Kidney glomerular epithelial cell (primary cell): Measurements from ENCODE around the gene VSNL1.

ENCODE experiments used
- DNase-seq: peaks from one replicate; lab custom pipeline; 2025; lab: John Stamatoyannopoulos, UW

VSNL1 gene

GRCh38 chr2:17540093-17540812, at the start of gene VSNL1:
Gene VSNL1 (plus strand): TSS chr2:17540696. CDS start chr2:17592075, 51,379 bp downstream.
- DNase-seq: peak; percentile 33

- DNase-seq: no peak
Observed at GRCh38 chr2:17495590-17495989, 44.9 kb upstream of the VSNL1 start.

GRCh38 chr2:17497718-17498117, 42.8 kb upstream of the VSNL1 start:
- DNase-seq: no peak

GRCh38 chr2:17506736-17507616, 33.5 kb upstream of the VSNL1 start:
- DNase-seq: no peak

GRCh38 chr2:17515652-17516051, 24.8 kb upstream of the VSNL1 start:
- DNase-seq: no peak

GRCh38 chr2:17517481-17518211, 22.9 kb upstream of the VSNL1 start:
- no peak for DNase-seq

GRCh38 chr2:17518212-17519154, 22.0 kb upstream of the VSNL1 start, which contains the start of gene RAD51AP2:
Gene RAD51AP2 (minus strand): TSS chr2:17518440. CDS start chr2:17518415, 25 bp downstream.
- DNase-seq: peak; percentile 78

- DNase-seq: no peak
Observed at GRCh38 chr2:17519486-17519885, 21.0 kb upstream of the VSNL1 start.

- DNase-seq: no peak
Observed at GRCh38 chr2:17520761-17521160, 19.7 kb upstream of the VSNL1 start.

GRCh38 chr2:17521621-17522020, 18.9 kb upstream of the VSNL1 start:
- DNase-seq: no peak

GRCh38 chr2:17522303-17522702, 18.2 kb upstream of the VSNL1 start:
- no peak for DNase-seq

GRCh38 chr2:17529771-17530170, 10.7 kb upstream of the VSNL1 start:
- DNase-seq: no peak

GRCh38 chr2:17533546-17533945, 7.0 kb upstream of the VSNL1 start:
- DNase-seq: no peak

- DNase-seq: no peak
Observed at GRCh38 chr2:17536416-17536815, 4.1 kb upstream of the VSNL1 start.

- no peak for DNase-seq
Observed at GRCh38 chr2:17538022-17538843, 2.3 kb upstream of the VSNL1 start.

- peak; percentile 22 for DNase-seq
Observed at GRCh38 chr2:17538844-17539554, 1.5 kb upstream of the VSNL1 start.

- no peak for DNase-seq
Observed at GRCh38 chr2:17539611-17540092, 844 bp upstream of the VSNL1 start.

- no peak for DNase-seq
Observed at GRCh38 chr2:17540813-17541530, 476 bp downstream of the VSNL1 start.

GRCh38 chr2:17541531-17541950, 1.0 kb downstream of the VSNL1 start:
- DNase-seq: no peak
